Stimulated activated CD8-positive, alpha-beta memory T cell treated with anti-CD3 and anti-CD28 coated beads, Interleukin-2, amount 100 ng/mL, for 1 hour (primary cell): ENCODE data around the gene PDZRN4.

ENCODE experiments used
- DNase-seq, 2 donors: peaks; one replicate each; pipeline ENCODE4 v3.0.0-alpha.2; 2020; ENCODE audit warnings: low read depth in 2 of 2

The PDZRN4 gene

GRCh38 chr12:41362510-41362909 is 174.4 kb downstream of the PDZRN4 start:
- no peak for DNase-seq

GRCh38 chr12:41362931-41363330 is 174.8 kb downstream of the PDZRN4 start:
- no peak for DNase-seq

- no peak for DNase-seq
Measured at GRCh38 chr12:41364211-41364610, 176.1 kb downstream of the PDZRN4 start.

GRCh38 chr12:41365653-41366171 is 177.6 kb downstream of the PDZRN4 start:
- no peak for DNase-seq

- no peak for DNase-seq
Measured at GRCh38 chr12:41367726-41368405, 179.7 kb downstream of the PDZRN4 start.

- DNase-seq: no peak
Measured at GRCh38 chr12:41380878-41381277, 192.8 kb downstream of the PDZRN4 start.

GRCh38 chr12:41402801-41403200 is 214.7 kb downstream of the PDZRN4 start:
- DNase-seq: no peak

GRCh38 chr12:41407232-41407799 is 219.2 kb downstream of the PDZRN4 start:
- no peak for DNase-seq

- DNase-seq: no peak
Measured at GRCh38 chr12:41409628-41410027, 221.5 kb downstream of the PDZRN4 start.

- no peak for DNase-seq
Measured at GRCh38 chr12:41418586-41418985, 230.5 kb downstream of the PDZRN4 start.

GRCh38 chr12:41419131-41419893 is 231.2 kb downstream of the PDZRN4 start:
- no peak for DNase-seq

- DNase-seq: no peak
Measured at GRCh38 chr12:41424651-41425050, 236.5 kb downstream of the PDZRN4 start.

GRCh38 chr12:41433460-41433859 is 245.3 kb downstream of the PDZRN4 start:
- no peak for DNase-seq

- no peak for DNase-seq
Measured at GRCh38 chr12:41436076-41436475, 248.0 kb downstream of the PDZRN4 start.

- DNase-seq: no peak
Measured at GRCh38 chr12:41437563-41437962, 249.4 kb downstream of the PDZRN4 start.

- no peak for DNase-seq
Measured at GRCh38 chr12:41438854-41439541, 250.9 kb downstream of the PDZRN4 start.

GRCh38 chr12:41439801-41440200 is 251.7 kb downstream of the PDZRN4 start:
- no peak for DNase-seq

- no peak for DNase-seq
Measured at GRCh38 chr12:41441180-41441579, 253.1 kb downstream of the PDZRN4 start.

- no peak for DNase-seq
Measured at GRCh38 chr12:41442896-41443295, 254.8 kb downstream of the PDZRN4 start.

- no peak for DNase-seq
Measured at GRCh38 chr12:41443690-41444089, 255.6 kb downstream of the PDZRN4 start.

- no peak for DNase-seq
Measured at GRCh38 chr12:41452838-41453407, 264.8 kb downstream of the PDZRN4 start.

GRCh38 chr12:41453409-41453808 is 265.3 kb downstream of the PDZRN4 start:
- no peak for DNase-seq
